ENCODE results near the gene RUBCN.

- TF ChIP-seq CTCF (IDR thresholded peaks at IDR 0.05) (no peak), RAD21 (IDR thresholded peaks at IDR 0.05; ENCODE audit: low read length) (no peak), SMC3 (IDR thresholded peaks at IDR 0.05; ENCODE audit: low read depth, low read length) (no peak), EP300 (IDR thresholded peaks at IDR 0.05; ENCODE audit: borderline replicate concordance in 1 of 2, low read depth in 1 of 2, low read length in 1 of 2) (no peak), JUND (IDR thresholded peaks at IDR 0.05) (no peak), EZH2phosphoT487 (IDR thresholded peaks at IDR 0.05; ENCODE audit: borderline replicate concordance, low read depth) (no peak), POLR2AphosphoS5 (IDR thresholded peaks at IDR 0.05; ENCODE audit: low read depth, low read length) (no peak), TAF1 (IDR thresholded peaks at IDR 0.05; ENCODE audit: borderline replicate concordance, low read depth, low read length) (no peak), REST (IDR thresholded peaks at IDR 0.05; ENCODE audit: low read depth, low read length) (no peak), NRF1 (IDR thresholded peaks at IDR 0.05; ENCODE audit: low read depth, low read length) (no peak)
These were observed 25.1 kb upstream of the RUBCN start for GRCh38 chr3:197761784-197762183.

Data from SK-N-SH (cell line).